Pancreas (tissue), 10 donors: ENCODE measurements around the gene QPRT. TPM values are rescaled to one million over a fixed set of nuclear protein-coding genes. Genes with fewer than 3 reads are reported as not detected.
"Not testable (repeated sequence)": the region's sequence is repeated elsewhere in the genome, so short reads cannot be mapped to it uniquely, and the experiment has no call there.

Experiments
- ATAC-seq, 4 donors: fragments of 200-7000 bp; cut with Tn5 transposase; one replicate each; pipeline versions ENCODE4 v1.8.0 to v1.9.1; 2020; ENCODE audit warnings: mild to moderate bottlenecking in 4 of 4, moderate library complexity in 4 of 4
- DNase-seq, 6 donors: peaks; one replicate each; pipeline ENCODE4 v3.0.0-alpha.2; 2020
- FAIRE-seq: peaks from 2 replicates; lab custom pipeline; 2012; peaks lifted over from hg19 to GRCh38; lab: Jason Lieb, UNC
- H3K27ac ChIP-seq, 4 donors: fragments of 200-600 bp; sonication (generic); 1 replicate in 3 of 4; 2 replicates in 1 of 4; pipeline versions ENCODE4 v1.5.0 to v1.8.0; 2020
- H3K27me3 ChIP-seq, 4 donors: fragments of 200-600 bp; one replicate each; pipeline ENCODE4 v1.8.0; 2021
- H3K36me3 ChIP-seq, 3 donors: fragments of 200-600 bp; sonication (generic) in 1 of 3; one replicate each; pipeline versions ENCODE4 v1.5.0 to v1.8.0; 2020 to 2021
- H3K4me1 ChIP-seq, 3 donors: fragments of 200-600 bp; one replicate each; pipeline ENCODE4 v1.8.0; 2021
- H3K4me3 ChIP-seq, 4 donors: fragments of 200-600 bp; sonication (generic) in 2 of 4; one replicate each; pipeline versions ENCODE4 v1.5.0 to v1.8.0; 2020 to 2021
- H3K9me3 ChIP-seq, 4 donors: fragments of 200-600 bp; one replicate each; pipeline ENCODE4 v1.8.0; 2021
- WGBS, 2 donors: extraction: QIAGEN DNeasy Blood & Tissue Kit; methylation state at CpG; one replicate each; pipeline ENCODE4 v1.1.7; 2013; 5-methylcytosine and 5-hydroxymethylcytosine counted together
- intact Hi-C, 3 donors: fragments of 100-400 bp; cut with DNase I; formaldehyde crosslinking; loops; one replicate each; pipeline versions ENCODE4 v1.11.1 to v1.14.2; 2022
- polyA plus RNA-seq, 2 donors: library from polyadenylated mRNA; stranded (reverse); fragments of 200-250 nt; gene quantifications; one replicate each; pipeline ENCODE4 v1.2.3, GENCODE V29; 2013
- total RNA-seq, 6 donors: library from RNA; stranded (reverse); fragmentation: NEBNext Ultra II Directional in 4 of 6; extraction: Animal tissue kit (Norgen Biotek cat#: 25700) in 4 of 6; gene quantifications; one replicate each; pipeline versions ENCODE4 v1.2.1 to v1.2.4, GENCODE V29; 2021 to 2023
- TF ChIP-seq, protein P1 (sequence below), 4 donors: fragments of 200-600 bp; sonication (generic) in 3 of 4; IDR thresholded peaks; one replicate each; pipeline versions ENCODE4 v1.5.0 to v1.8.0; 2021; ENCODE audit warnings: antibody characterized with exemption in 4 of 4
- donor health status: healthy with polysubstance abuse.
- donor health status: DM: no; HTN: no; CAD: no; lungs with moderate emphysema.
- donor health status: DM: no; HTN: no; CAD: no.
- donor health status: control.
- donor health status: control.
- donor health status: Bipolar disorder and iron deficiency.
- donor health status: DM: yes; HTN: yes; CAD: no.
- donor health status: DM: no; HTN: no; CAD: no.
- donor health status: DM: no; HTN: no; CAD: no.
- donor health status: DM: yes; HTN: yes; CAD: no.

The QPRT gene
- total and polyA plus RNA-seq, 8 donors = 8.2 to 29.7 (median 18.4) TPM

GRCh38 chr16:29736764-29737163, 57.8 kb downstream of the QPRT start:
- ATAC-seq (no peak), DNase-seq (no peak), FAIRE-seq (no peak)
- Histone ChIP-seq H3K4me3 (no peak overlapping the region), H3K27me3 (no peaks in the 10 kb centered on the region), H3K36me3 (no peaks in the 10 kb centered on the region), H3K4me1 (no peaks in the 10 kb centered on the region), H3K9me3 (no peaks in the 10 kb centered on the region), H3K27ac (no peak overlapping the region)
- 82 to 89% methylated on average over 6 of the region's 6 CpGs for WGBS, 2 donors
- TF ChIP-seq, protein P1, sequence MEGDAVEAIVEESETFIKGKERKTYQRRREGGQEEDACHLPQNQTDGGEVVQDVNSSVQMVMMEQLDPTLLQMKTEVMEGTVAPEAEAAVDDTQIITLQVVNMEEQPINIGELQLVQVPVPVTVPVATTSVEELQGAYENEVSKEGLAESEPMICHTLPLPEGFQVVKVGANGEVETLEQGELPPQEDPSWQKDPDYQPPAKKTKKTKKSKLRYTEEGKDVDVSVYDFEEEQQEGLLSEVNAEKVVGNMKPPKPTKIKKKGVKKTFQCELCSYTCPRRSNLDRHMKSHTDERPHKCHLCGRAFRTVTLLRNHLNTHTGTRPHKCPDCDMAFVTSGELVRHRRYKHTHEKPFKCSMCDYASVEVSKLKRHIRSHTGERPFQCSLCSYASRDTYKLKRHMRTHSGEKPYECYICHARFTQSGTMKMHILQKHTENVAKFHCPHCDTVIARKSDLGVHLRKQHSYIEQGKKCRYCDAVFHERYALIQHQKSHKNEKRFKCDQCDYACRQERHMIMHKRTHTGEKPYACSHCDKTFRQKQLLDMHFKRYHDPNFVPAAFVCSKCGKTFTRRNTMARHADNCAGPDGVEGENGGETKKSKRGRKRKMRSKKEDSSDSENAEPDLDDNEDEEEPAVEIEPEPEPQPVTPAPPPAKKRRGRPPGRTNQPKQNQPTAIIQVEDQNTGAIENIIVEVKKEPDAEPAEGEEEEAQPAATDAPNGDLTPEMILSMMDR (IDR thresholded peaks at IDR 0.05) = no peak
- intact Hi-C loops = no loop called here

- intact Hi-C loops = no loop called here
- peak in 3 of 6 donors; percentile 29 to 39 (median 34) for DNase-seq
- WGBS, 2 donors = 55 to 62% methylated on average over 5 of the region's 5 CpGs
- no peaks in the 10 kb centered on the region for H3K4me1 ChIP-seq
- no peak overlapping the region for H3K27ac ChIP-seq
- FAIRE-seq = no peak
- peak in 2 of 4 donors; percentile 35 to 50 for ATAC-seq
- H3K27me3 ChIP-seq = no peaks in the 10 kb centered on the region
- TF ChIP-seq, protein P1 (IDR thresholded peaks at IDR 0.05) = no peak
- no peaks in the 10 kb centered on the region for H3K9me3 ChIP-seq
- no peaks in the 10 kb centered on the region for H3K36me3 ChIP-seq
- H3K4me3 ChIP-seq = no peak overlapping the region
These were observed 58.7 kb downstream of the QPRT start for GRCh38 chr16:29737713-29738112.

DNA sequence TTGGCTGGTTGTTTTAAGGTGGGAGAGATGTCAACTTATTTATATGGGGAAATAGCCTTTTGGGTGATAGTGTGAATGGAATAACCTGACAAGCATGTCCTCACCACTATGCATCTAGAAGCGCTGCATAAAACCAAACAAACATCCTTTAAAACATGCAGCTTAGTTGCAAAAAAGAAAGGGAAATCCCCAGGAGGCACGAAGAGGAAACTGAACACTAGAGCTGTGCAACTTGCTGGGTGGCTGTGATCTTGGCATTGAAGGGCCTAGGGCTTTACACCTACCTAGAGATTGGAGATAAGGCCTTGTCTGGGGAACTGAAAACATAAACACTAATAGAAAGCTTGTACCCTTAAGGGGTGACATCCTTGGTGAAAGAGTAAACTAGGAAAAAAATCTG, 59.5 kb downstream of the QPRT start:
- H3K27me3 ChIP-seq = no peaks in the 10 kb centered on the region
- no peak for DNase-seq
- FAIRE-seq = no peak
- no peaks in the 10 kb centered on the region for H3K4me1 ChIP-seq
- intact Hi-C loops = no loop called here
- H3K27ac ChIP-seq = no peak overlapping the region
- TF ChIP-seq, protein P1 (IDR thresholded peaks at IDR 0.05) = no peak
- no peaks in the 10 kb centered on the region for H3K36me3 ChIP-seq
- no peak overlapping the region for H3K4me3 ChIP-seq
- peak in 1 of 4 donors; percentile 12 for ATAC-seq
- no peaks in the 10 kb centered on the region for H3K9me3 ChIP-seq
- 76 to 81% methylated on average over 2 of the region's 2 CpGs for WGBS, 2 donors

GRCh38 chr16:29739927-29740629, 61.1 kb downstream of the QPRT start:
- H3K9me3 ChIP-seq, H3K27ac ChIP-seq, H3K4me1 ChIP-seq, H3K27me3 ChIP-seq, DNase-seq, H3K4me3 ChIP-seq, H3K36me3 ChIP-seq, FAIRE-seq, intact Hi-C loops, ATAC-seq: not testable (repeated sequence)
- 71 to 77% methylated on average over 6 of the region's 6 CpGs for whole genome bisulfite sequencing, 2 donors

DNA sequence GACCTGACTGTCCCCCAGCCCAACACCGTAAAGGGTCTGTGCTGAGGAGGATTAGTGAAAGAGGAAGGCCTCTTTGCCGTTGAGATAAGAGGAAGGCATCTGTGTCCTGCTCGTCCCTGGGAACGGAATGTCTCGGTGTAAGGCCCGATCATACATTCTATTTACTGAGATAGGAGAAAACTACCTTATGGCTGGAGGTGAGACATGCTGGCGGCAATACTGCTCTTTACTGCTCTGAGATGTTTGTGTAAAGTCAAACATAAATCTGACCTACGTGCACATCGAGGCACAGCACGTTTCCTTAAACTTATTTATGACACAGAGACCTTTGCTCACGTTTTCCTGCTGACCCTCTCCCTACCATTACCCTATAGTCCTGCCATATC, 61.6 kb downstream of the QPRT start:
- H3K9me3 ChIP-seq, H3K36me3 ChIP-seq, H3K4me3 ChIP-seq, ATAC-seq, H3K4me1 ChIP-seq, intact Hi-C loops, H3K27me3 ChIP-seq, H3K27ac ChIP-seq, FAIRE-seq, DNase-seq: not testable (repeated sequence)
- WGBS, 2 donors = 74 to 83% methylated on average over 11 of the region's 11 CpGs

DNA sequence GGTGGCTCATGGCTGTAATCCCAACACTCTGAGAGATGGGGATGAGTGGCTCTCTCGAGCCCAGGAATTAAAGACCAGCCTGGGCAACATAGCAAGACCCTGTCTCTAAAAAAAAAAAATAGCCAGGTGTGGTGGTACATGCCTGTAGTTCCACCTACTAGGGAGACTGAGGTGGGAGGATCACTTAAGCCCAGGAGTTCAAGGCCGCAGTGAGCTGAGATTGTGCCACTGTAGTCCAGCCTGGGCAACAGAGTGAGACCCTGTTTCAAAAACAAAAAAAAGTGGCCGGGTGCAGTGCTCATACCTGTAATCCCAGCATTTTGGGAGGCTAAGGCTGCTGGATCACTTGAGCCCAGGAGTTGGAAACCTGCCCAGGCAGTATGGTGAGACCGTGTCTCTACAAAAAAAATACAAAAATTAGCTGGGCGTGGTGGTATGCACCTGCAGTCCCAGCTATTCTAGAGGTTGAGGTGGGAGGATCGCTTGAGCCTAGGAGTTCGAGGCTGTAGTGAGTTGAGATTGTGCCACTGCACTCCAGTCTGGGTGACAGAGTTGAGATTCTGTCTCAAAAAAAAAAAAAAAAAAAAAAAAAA, 63.8 kb downstream of the QPRT start:
- ATAC-seq (no peak), FAIRE-seq (no peak), DNase-seq (no peak)
- Histone ChIP-seq H3K27ac (no peak overlapping the region), H3K27me3 (no peaks in the 10 kb centered on the region), H3K4me3 (no peak overlapping the region), H3K36me3 (no peaks in the 10 kb centered on the region), H3K4me1 (no peaks in the 10 kb centered on the region), H3K9me3 (no peaks in the 10 kb centered on the region)
- 76 to 84% methylated on average over 7 of the region's 7 CpGs for WGBS, 2 donors
- TF ChIP-seq, protein P1 (IDR thresholded peaks at IDR 0.05) = no peak
- intact Hi-C loops = no loop called here
